ENCODE results near the gene MMP24. TPM values are rescaled to one million over a fixed set of nuclear protein-coding genes. Genes with fewer than 3 reads are reported as not detected.
"Not testable (repeated sequence)": the region's sequence is repeated elsewhere in the genome, so short reads cannot be mapped to it uniquely, and the experiment has no call there.

The MMP24 gene
- total RNA-seq, 1 donor from 2014 or later, result 0.12 TPM

GRCh38 chr20:35257175-35257909 is 30.9 kb downstream of the MMP24 start:
- intact Hi-C loops (cut with micrococcal nuclease), result no loop called here

GRCh38 chr20:35260426-35260825 is 33.9 kb downstream of the MMP24 start:
- intact Hi-C loops (cut with micrococcal nuclease), result no loop called here

GRCh38 chr20:35262321-35262720 is 35.8 kb downstream of the MMP24 start:
- intact Hi-C loops (cut with micrococcal nuclease), result not testable (repeated sequence)

DNA sequence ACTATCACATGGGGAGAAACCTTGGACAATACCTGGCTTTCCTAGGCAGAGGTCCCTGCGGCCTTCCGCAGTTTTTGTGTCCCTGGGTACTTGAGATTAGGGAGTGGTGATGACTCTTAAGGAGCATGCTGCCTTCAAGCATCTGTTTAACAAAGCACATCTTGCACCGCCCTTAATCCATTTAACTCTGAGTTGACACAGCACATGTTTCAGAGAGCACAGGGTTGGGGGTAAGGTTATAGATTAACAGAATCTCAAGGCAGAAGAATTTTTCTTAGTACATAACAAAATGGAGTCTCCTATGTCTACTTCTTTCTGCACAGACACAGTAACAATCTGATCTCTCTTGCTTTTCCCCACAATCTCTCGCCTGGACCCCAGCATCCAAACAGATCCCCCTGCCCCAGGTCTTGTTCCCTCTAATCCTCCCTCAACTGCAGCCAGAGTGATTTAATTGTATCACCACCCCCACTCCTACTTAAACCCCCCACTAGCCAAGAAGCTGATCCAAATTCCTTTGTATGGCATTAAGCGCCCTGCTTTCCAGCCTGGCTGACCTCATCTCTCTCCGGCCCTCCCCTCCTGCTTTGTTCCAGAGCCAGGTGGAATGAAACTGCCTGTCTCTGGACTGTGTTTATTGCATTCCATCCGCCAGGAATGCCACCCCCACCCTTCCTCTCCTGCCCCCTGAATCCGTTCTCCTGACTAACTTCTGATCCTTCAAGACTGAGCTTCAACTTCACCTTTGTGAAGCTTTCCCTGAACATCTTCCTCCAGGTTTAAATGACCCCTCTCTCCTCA is 36.4 kb downstream of the MMP24 start:
- intact Hi-C loops (cut with micrococcal nuclease), result not testable (repeated sequence)

DNA sequence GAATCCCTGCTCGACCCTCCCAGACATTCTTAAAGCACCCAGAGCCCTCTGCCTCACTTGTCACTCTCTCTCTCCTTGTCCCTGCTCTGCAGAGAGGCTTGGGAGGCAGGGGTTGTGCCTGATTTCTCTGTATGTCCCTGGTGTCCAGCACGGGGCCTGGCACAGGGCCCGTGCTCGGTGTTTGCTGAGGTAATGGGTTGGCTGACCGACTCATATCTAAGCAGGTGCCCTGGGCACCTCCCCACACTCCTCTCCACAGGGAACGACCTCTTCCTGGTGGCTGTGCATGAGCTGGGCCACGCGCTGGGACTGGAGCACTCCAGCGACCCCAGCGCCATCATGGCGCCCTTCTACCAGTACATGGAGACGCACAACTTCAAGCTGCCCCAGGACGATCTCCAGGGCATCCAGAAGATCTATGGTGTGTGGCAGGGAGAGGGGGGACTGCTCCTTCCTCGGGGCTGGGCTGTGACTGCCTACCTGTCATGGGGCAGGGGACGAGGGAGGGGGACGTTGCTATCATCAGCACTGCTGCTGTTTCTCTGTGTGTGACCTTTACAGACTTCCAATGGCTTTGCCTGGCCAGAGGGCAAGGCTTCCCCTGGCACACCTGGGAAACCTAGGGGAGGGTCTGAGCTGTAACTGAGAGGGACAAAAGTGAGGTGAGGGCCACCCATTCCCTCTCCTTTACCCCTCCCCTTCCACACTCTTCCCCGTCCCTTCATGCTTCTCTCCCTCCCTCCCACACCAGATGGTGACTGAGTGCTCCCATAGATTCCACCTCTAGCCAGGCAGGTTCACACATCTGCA is 37.2 kb downstream of the MMP24 start:
- intact Hi-C loops (cut with micrococcal nuclease), result no loop called here

DNA sequence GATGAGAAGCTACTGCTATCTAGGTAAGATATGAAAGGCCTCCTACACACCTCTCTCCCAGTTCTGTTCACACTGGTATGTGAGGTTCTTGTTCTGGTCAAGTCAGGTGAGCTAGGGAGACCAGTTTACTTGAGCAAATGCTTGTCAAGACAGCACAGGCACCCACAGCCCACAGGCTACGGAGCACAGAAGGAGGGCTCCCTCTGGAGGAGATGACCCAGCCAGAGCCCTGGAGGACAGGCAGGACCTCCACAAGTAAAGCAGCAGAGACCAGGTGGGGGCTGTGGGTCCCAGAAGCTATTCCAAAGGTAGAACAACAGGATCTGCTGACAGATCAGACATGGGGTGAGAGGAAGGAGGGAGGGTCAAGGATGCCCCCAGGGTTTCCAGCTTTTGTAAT is 38.3 kb downstream of the MMP24 start:
- intact Hi-C loops (cut with micrococcal nuclease), result no loop called here

DNA sequence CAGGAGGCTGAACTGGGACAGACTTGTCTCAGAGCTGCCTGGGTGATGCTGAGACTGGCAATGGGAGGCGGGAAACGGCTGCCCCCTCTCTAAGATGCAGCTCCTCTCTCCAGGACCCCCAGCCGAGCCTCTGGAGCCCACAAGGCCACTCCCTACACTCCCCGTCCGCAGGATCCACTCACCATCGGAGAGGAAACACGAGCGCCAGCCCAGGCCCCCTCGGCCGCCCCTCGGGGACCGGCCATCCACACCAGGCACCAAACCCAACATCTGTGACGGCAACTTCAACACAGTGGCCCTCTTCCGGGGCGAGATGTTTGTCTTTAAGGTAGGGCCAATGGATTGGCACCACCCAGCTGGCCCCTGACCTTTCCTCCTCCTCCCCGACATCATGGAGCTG is 40.6 kb downstream of the MMP24 start:
- intact Hi-C loops (cut with micrococcal nuclease), result no loop called here

GRCh38 chr20:35269055-35269781 is 42.7 kb downstream of the MMP24 start:
- intact Hi-C loops (cut with micrococcal nuclease), result loop anchor here (1.0 kb wide), 3 partner anchors 61 to 435 kb away; no protein-coding TSS in a partner anchor

DNA sequence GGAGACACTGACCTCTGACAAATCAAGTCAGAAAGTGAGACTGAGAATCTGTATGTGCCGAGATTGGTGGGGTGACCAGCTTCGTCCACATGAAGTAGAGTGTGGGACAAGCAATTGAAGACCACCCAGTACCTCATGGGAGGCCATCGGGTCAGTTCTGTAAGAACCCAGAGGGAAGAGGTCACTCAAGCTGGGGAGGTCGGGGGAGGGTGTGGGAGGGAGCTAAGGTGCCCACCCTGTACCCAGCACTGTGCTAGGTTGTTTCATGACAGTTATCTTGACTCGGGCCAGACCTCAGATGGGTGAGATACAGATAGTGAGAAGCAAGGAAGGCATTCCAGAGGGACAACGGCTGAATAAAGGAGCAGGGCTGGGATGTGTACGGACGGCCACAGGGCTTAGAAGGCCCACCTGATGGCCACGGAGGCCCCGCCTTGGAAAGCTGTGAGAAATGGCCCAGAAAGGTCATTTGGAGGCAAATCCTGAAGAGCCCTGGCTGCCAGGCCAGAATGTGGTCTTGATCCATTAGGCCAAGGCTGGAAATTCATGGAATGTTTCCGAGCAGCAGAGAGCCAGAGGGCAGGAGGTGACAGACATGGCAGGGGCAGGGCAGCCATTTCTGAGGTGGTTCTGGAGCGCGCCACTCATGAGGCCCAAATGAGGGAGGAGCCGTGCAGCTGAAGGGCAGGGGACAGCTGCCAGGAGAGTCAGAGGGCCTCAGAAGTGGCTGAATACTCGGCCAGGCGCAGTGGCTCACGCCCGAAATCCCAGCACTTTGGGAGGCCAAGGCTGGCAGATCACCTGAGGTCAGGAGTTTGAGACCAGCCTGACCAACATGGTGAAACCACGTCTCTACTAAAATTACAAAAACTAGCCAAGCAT is 43.8 kb downstream of the MMP24 start:
- intact Hi-C loops (cut with micrococcal nuclease), result no loop called here

GRCh38 chr20:35271073-35271882 is 44.8 kb downstream of the MMP24 start:
- intact Hi-C loops (cut with micrococcal nuclease), result no loop called here

DNA sequence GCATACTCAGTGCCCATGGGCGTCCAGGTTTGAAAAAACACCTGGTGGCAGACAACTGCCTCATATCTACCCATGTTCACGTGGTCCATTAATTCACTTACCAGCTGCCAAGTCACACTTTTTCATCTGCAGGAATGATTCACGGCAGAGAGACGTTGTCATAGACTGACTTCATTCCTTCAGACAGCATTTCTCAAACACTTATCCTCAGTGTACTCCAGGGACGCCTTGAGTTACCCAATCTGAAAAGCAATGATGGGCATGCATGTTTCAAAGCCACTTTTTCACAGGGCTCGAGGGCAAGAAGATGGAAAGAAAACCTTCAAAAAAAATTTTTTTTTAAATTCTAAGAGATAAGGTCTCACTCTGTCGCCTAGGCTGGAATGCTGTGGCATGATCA is 45.4 kb downstream of the MMP24 start:
- intact Hi-C loops (cut with micrococcal nuclease), result no loop called here

GRCh38 chr20:35273449-35274171 is 47.1 kb downstream of the MMP24 start:
- intact Hi-C loops (cut with micrococcal nuclease), result no loop called here

GRCh38 chr20:35274172-35275092 is 47.9 kb downstream of the MMP24 start:
- intact Hi-C loops (cut with micrococcal nuclease), result loop anchor here (5.0 kb wide), 2 partner anchors 963 to 1462 kb away; partner anchors contain the start of genes AAR2 and CHMP4B

DNA sequence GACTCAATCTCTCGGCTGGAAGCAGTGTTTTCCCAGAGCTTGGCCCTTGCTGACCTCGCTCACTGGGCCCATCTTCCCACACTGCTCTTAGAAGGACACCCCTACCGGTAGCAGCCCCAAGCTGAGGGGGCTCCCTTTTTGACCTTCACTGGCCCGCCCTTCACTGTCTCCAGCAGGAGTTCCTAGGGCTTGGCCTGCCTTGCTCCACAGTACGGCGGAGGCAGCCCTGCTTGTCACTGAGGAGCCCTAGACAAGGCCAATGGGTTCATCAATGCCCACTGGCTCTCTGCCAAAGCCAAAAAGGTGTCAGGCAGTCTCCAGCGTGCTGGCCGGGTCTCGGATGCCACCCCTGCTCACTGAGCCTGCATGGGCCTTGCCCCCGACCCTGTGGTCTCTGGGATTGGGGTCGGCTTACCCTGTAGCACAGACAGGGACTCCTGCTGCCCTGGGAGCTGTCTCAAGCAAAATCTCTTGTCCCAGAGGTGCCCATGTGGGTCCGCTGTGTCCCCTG is 49.3 kb downstream of the MMP24 start:
- intact Hi-C loops (cut with micrococcal nuclease), result loop anchor here (2.0 to 5.0 kb wide), 4 partner anchors 403 to 1463 kb away; partner anchors contain the start of genes AAR2, CHMP4B, GGT7 and NCOA6

- intact Hi-C loops (cut with micrococcal nuclease), result loop anchor here (2.0 to 5.0 kb wide), 4 partner anchors 404 to 1464 kb away; partner anchors contain the start of genes AAR2, CHMP4B, GGT7 and NCOA6
Observed at GRCh38 chr20:35276408-35276807, 49.9 kb downstream of the MMP24 start.

DNA sequence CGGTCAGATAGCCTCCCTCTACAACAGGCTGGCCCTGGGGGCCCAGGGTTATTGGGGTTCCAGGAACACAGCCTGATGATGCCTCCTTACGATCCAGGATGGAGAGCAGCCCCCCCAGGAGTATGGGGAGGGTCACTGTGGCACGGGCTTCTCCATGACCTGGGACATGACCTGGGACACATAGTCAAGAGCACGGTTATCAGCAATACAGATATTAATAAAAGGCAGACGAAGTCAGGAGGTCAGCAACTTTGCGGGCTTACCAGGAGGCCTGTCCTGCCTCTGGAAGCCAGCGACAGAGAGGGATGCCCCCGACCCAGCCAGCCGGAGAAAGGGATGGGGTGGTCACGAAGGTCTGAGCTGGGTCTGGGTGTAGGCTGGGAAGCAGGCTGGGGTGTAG is 50.6 kb downstream of the MMP24 start:
- intact Hi-C loops (cut with micrococcal nuclease), result loop anchor here (1.0 to 5.0 kb wide), 7 partner anchors 25 to 1465 kb away; partner anchors contain the start of genes AAR2, CHMP4B, GGT7 and NCOA6
